ENCODE measurements around the gene EFCAB13.

DNA sequence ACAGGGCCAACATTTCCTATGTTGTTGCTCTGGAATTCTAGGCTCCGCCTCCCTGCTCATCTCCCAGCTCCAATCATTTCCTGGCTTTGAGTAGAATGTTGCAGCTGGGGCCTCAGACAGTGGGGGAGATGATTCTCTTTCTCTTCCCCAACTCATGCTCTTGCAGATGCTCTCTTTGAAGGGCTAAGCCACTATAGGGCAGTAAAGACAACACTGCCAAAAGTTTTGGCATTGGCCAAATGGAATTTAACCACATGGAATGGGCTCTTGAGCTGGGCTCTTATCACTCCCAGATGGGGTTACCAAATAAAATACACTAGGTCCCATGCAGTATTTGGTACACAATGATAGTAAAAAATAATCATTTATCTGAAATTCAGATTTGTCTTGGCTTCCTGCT is 19.6 kb upstream of the EFCAB13 start:
- TF ChIP-seq, protein P1, sequence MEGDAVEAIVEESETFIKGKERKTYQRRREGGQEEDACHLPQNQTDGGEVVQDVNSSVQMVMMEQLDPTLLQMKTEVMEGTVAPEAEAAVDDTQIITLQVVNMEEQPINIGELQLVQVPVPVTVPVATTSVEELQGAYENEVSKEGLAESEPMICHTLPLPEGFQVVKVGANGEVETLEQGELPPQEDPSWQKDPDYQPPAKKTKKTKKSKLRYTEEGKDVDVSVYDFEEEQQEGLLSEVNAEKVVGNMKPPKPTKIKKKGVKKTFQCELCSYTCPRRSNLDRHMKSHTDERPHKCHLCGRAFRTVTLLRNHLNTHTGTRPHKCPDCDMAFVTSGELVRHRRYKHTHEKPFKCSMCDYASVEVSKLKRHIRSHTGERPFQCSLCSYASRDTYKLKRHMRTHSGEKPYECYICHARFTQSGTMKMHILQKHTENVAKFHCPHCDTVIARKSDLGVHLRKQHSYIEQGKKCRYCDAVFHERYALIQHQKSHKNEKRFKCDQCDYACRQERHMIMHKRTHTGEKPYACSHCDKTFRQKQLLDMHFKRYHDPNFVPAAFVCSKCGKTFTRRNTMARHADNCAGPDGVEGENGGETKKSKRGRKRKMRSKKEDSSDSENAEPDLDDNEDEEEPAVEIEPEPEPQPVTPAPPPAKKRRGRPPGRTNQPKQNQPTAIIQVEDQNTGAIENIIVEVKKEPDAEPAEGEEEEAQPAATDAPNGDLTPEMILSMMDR (conservative IDR thresholded peaks at IDR 0.05; ENCODE audit: low read depth, low read length), result no peak
- TF ChIP-seq POLR2A (IDR thresholded peaks at IDR 0.05; ENCODE audit: low read depth, low read length), result no peak
- TF ChIP-seq NFE2L2 (IDR thresholded peaks at IDR 0.05; ENCODE audit: low read depth, low read length), result no peak
- no peak for TF ChIP-seq BHLHE40 (IDR thresholded peaks at IDR 0.05; ENCODE audit: low read depth, low read length)
- TF ChIP-seq, protein P2, sequence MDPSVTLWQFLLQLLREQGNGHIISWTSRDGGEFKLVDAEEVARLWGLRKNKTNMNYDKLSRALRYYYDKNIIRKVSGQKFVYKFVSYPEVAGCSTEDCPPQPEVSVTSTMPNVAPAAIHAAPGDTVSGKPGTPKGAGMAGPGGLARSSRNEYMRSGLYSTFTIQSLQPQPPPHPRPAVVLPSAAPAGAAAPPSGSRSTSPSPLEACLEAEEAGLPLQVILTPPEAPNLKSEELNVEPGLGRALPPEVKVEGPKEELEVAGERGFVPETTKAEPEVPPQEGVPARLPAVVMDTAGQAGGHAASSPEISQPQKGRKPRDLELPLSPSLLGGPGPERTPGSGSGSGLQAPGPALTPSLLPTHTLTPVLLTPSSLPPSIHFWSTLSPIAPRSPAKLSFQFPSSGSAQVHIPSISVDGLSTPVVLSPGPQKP (IDR thresholded peaks at IDR 0.05; ENCODE audit: borderline replicate concordance, low read depth, low read length), result no peak
- TF ChIP-seq SMC3 (IDR thresholded peaks at IDR 0.05; ENCODE audit: low read depth, low read length), result no peak
- no peak for TF ChIP-seq CEBPB (IDR thresholded peaks at IDR 0.05; ENCODE audit: low read depth, low read length)
- TF ChIP-seq MXI1 (IDR thresholded peaks at IDR 0.05; ENCODE audit: borderline replicate concordance, low read depth, low read length), result no peak
- no peak for TF ChIP-seq RAD21 (IDR thresholded peaks at IDR 0.05; ENCODE audit: low read length)
- no peak for TF ChIP-seq CHD1 (IDR thresholded peaks at IDR 0.05; ENCODE audit: low read depth, low read length)

Measured in IMR-90 (cell line).